DMS 273 treated with DMSO at 0.1 percent for 48 hours (cell line): Measurements from ENCODE around the gene BHLHE41.

Source experiments
- DNase-seq: peaks from one replicate; lab custom pipeline; 2025; lab: John Stamatoyannopoulos, UW

Gene BHLHE41

GRCh38 chr12:26077915-26078702 lies 46.7 kb downstream of the BHLHE41 start:
- no peak for DNase-seq
